DND-41 (cell line): Measurements from ENCODE around the gene WDR43.

Experiments used
- CTCF ChIP-seq: IDR thresholded peaks from 2 replicates; pipeline ENCODE4 v1.5.1; 2012; ENCODE audit warnings: borderline replicate concordance, low read length, moderate library complexity, mild to moderate bottlenecking; ENCODE audit not compliant: poor library complexity, severe bottlenecking; ENCODE audit errors: extremely low read depth
- EZH2 ChIP-seq: IDR thresholded peaks from 3 replicates; pipeline ENCODE4 v1.6.1; 2012; ENCODE audit warnings: borderline replicate concordance, low read depth, mild to moderate bottlenecking, moderate library complexity, low read length, inconsistent platforms; ENCODE audit not compliant: severe bottlenecking

DNA sequence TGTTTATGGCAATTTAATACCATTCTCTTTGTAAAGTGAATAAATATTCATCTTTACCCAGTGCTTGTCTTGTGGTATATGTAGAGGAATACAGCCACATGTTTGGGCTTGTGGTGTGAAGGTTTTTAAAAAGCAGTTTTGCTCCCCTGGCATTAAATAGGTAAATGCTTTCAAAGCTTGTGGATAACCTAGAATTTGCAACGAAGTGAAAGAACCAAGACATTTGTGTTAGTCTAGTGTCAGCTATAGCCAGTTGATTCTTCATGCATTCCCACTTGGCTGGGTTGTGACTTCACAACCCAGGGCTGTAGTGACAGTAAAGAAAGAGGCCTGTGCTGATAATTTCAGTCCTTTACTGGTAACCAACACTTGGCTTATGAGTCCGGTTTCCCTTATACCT lies 53.7 kb downstream of the WDR43 start:
- TF ChIP-seq CTCF = no peak
- TF ChIP-seq EZH2 = no peak
